HG03108 (cell line): ENCODE measurements around the gene SELENOM.
"Not testable (repeated sequence)": the region's sequence is repeated elsewhere in the genome, so short reads cannot be mapped to it uniquely, and the experiment has no call there.

Experiments used
- ATAC-seq: cut with Tn5 transposase; IDR thresholded peaks from one replicate; pipeline ENCODE4 v1.9.1; 2021; ENCODE audit warnings: moderate library complexity; ENCODE audit not compliant: unreplicated experiment

SELENOM gene

GRCh38 chr22:31134688-31135087, 27.3 kb upstream of the SELENOM start:
- no peak for ATAC-seq

- no peak for ATAC-seq
Observed at GRCh38 chr22:31133911-31134310, 26.5 kb upstream of the SELENOM start.

GRCh38 chr22:31130873-31131272, 23.5 kb upstream of the SELENOM start:
- no peak for ATAC-seq

GRCh38 chr22:31128156-31128555, 20.8 kb upstream of the SELENOM start:
- ATAC-seq: no peak

GRCh38 chr22:31127181-31127772, 19.9 kb upstream of the SELENOM start:
- ATAC-seq: no peak

- ATAC-seq: no peak
Observed at GRCh38 chr22:31126869-31127175, 19.5 kb upstream of the SELENOM start.

GRCh38 chr22:31126128-31126868, 18.9 kb upstream of the SELENOM start:
- no peak for ATAC-seq

GRCh38 chr22:31125521-31126117, 18.3 kb upstream of the SELENOM start:
- ATAC-seq: no peak

- ATAC-seq: no peak
Observed at GRCh38 chr22:31124811-31125465, 17.6 kb upstream of the SELENOM start.

- ATAC-seq: no peak
Observed at GRCh38 chr22:31124290-31124689, 16.9 kb upstream of the SELENOM start.

- no peak for ATAC-seq
Observed at GRCh38 chr22:31123292-31123602, 15.9 kb upstream of the SELENOM start.

- ATAC-seq: no peak
Observed at GRCh38 chr22:31122532-31123291, 15.3 kb upstream of the SELENOM start, which contains the start of gene INPP5J. INPP5J (plus strand) TSS chr22:31122966; CDS start chr22:31123015, 49 bp downstream.

GRCh38 chr22:31122196-31122531, 14.8 kb upstream of the SELENOM start:
- no peak for ATAC-seq

GRCh38 chr22:31121403-31121802, 14.0 kb upstream of the SELENOM start:
- no peak for ATAC-seq

GRCh38 chr22:31120642-31121041, 13.3 kb upstream of the SELENOM start:
- no peak for ATAC-seq

GRCh38 chr22:31120230-31120629, 12.9 kb upstream of the SELENOM start:
- no peak for ATAC-seq

GRCh38 chr22:31119026-31119717, 11.8 kb upstream of the SELENOM start:
- ATAC-seq: no peak

GRCh38 chr22:31118046-31118820, 10.9 kb upstream of the SELENOM start:
- no peak for ATAC-seq

- ATAC-seq: not testable (repeated sequence)
Observed at GRCh38 chr22:31112547-31113091, 5.3 kb upstream of the SELENOM start.

- peak; percentile 7 for ATAC-seq
Observed at GRCh38 chr22:31107894-31108218, 488 bp upstream of the SELENOM start.
